Body of pancreas (tissue), 4 donors: Measurements from ENCODE around the gene VWF. TPM values are rescaled to one million over a fixed set of nuclear protein-coding genes. Genes with fewer than 3 reads are reported as not detected.

Source experiments
- ATAC-seq: fragments of 150-250 bp; one replicate; pipeline ENCODE4 v1.9.1; 2016
- DNase-seq, 4 donors: peaks; one replicate each; pipeline ENCODE4 v3.0.0-alpha.2; 2019
- H3K27ac ChIP-seq, 4 donors: fragments of 200-600 bp; sonication (generic); 1 replicate in 3 of 4; 2 replicates in 1 of 4; pipeline versions ENCODE4 v1.5.1 to v1.6.1; 2016 to 2019; ENCODE audit warnings: mild to moderate bottlenecking in 1 of 4, mixed read lengths in 1 of 4, moderate library complexity in 1 of 4
- H3K27me3 ChIP-seq, 2 donors: fragments of 200-600 bp; sonication (generic); one replicate each; pipeline ENCODE4 v1.6.0; 2016; ENCODE audit warnings: mild to moderate bottlenecking in 1 of 2
- H3K36me3 ChIP-seq, 2 donors: fragments of 200-600 bp; sonication (generic); replicated peaks in 1 of 2; 2 replicates each; pipeline ENCODE4 v1.5.1; 2016; ENCODE audit warnings: low read depth in 2 of 2; ENCODE audit not compliant: insufficient read depth in 1 of 2
- H3K4me1 ChIP-seq: fragments of 200-600 bp; sonication (generic); one replicate; pipeline ENCODE4 v1.6.0; 2016
- H3K4me3 ChIP-seq, 2 donors: fragments of 200-600 bp; sonication (generic); 1 replicate in 1 of 2; 2 replicates in 1 of 2; pipeline ENCODE4 v1.5.1; 2016 to 2019
- H3K9me3 ChIP-seq, 3 donors: fragments of 200-600 bp; sonication (generic); 1 replicate in 2 of 3; 2 replicates in 1 of 3; pipeline ENCODE4 v1.5.1; 2016
- CTCF ChIP-seq, 7 experiments: fragments of 450-650 bp in 4 of 7; fragments of 200-600 bp in 3 of 7; sonication (generic) in 3 of 7; IDR thresholded peaks; one replicate each; pipeline ENCODE4 v1.5.1; 2016 to 2019; ENCODE audit warnings: antibody characterized with exemption in 7 of 7
- POLR2A ChIP-seq, 3 donors: fragments of 450-650 bp; IDR thresholded peaks; one replicate each; pipeline ENCODE4 v1.6.1; 2016; ENCODE audit warnings: antibody characterized with exemption in 3 of 3, mild to moderate bottlenecking in 2 of 3
- WGBS, 2 donors: methylation state at CpG; one replicate each; pipeline ENCODE4 v1.1.5; 2017; 5-methylcytosine and 5-hydroxymethylcytosine counted together
- intact Hi-C: fragments of 100-400 bp; cut with DNase I; formaldehyde crosslinking; loops from one replicate; pipeline ENCODE4 v1.15.1; 2023
- total RNA-seq, 2 donors: library from RNA; depleted of rRNA; stranded (reverse); fragments of >200 nt; gene quantifications; one replicate each; pipeline ENCODE4 v1.1.0, GENCODE V29; 2016

The VWF gene
- total RNA-seq, 2 donors from 2014 or later: 76.1 to 78.1 TPM

- no peaks in the 10 kb centered on the region for H3K4me1 ChIP-seq
- 65 to 66% methylated on average over 5 to 7 of the region's 7 CpGs for WGBS, 2 donors
- intact Hi-C loops: no loop called here
- DNase-seq: no peak
- H3K9me3 ChIP-seq: no peaks in the 10 kb centered on the region
- TF ChIP-seq CTCF (IDR thresholded peaks at IDR 0.05) (no peak), POLR2A (IDR thresholded peaks at IDR 0.05) (no peak)
- H3K36me3 ChIP-seq: no peaks in the 10 kb centered on the region
- no peak for ATAC-seq
- H3K27me3 ChIP-seq: no peaks in the 10 kb centered on the region
- no peak overlapping the region for H3K4me3 ChIP-seq
- H3K27ac ChIP-seq: no peak overlapping the region
Observed at GRCh38 chr12:5908251-5908650, 216.2 kb downstream of the VWF start.

- no peak for DNase-seq
Observed at GRCh38 chr12:5907807-5908206, 216.7 kb downstream of the VWF start.

GRCh38 chr12:5905757-5906156 is 218.7 kb downstream of the VWF start:
- Histone ChIP-seq H3K36me3 (no peaks in the 10 kb centered on the region), H3K9me3 (no peaks in the 10 kb centered on the region), H3K4me1 (no peaks in the 10 kb centered on the region), H3K27me3 (no peaks in the 10 kb centered on the region), H3K27ac (no peak overlapping the region), H3K4me3 (no peak overlapping the region)
- TF ChIP-seq POLR2A (IDR thresholded peaks at IDR 0.05) (no peak), CTCF (IDR thresholded peaks at IDR 0.05) (no peak)
- WGBS, 2 donors: 58 to 85% methylated on average over 4 of the region's 4 CpGs
- intact Hi-C loops: no loop called here
- DNase-seq (no peak), ATAC-seq (no peak)

More at GRCh38 chr12:5907807-5908206, 216.7 kb downstream of the VWF start:
- no peak for ATAC-seq
- no peaks in the 10 kb centered on the region for H3K27me3 ChIP-seq
- H3K4me1 ChIP-seq: no peaks in the 10 kb centered on the region
- WGBS, 2 donors: 56 to 77% methylated on average over 7 to 10 of the region's 10 CpGs
- no peak overlapping the region for H3K27ac ChIP-seq
- H3K36me3 ChIP-seq: no peaks in the 10 kb centered on the region
- TF ChIP-seq POLR2A (IDR thresholded peaks at IDR 0.05) (no peak), CTCF (IDR thresholded peaks at IDR 0.05) (no peak)
- intact Hi-C loops: no loop called here
- H3K9me3 ChIP-seq: no peaks in the 10 kb centered on the region
- H3K4me3 ChIP-seq: no peak overlapping the region

- no peak for ATAC-seq
- Histone ChIP-seq H3K4me1 (no peaks in the 10 kb centered on the region), H3K27me3 (no peaks in the 10 kb centered on the region), H3K4me3 (no peak overlapping the region), H3K9me3 (no peaks in the 10 kb centered on the region), H3K36me3 (no peaks in the 10 kb centered on the region), H3K27ac (no peak overlapping the region)
- intact Hi-C loops: no loop called here
- DNase-seq: no peak
- TF ChIP-seq CTCF (IDR thresholded peaks at IDR 0.05) (no peak), POLR2A (IDR thresholded peaks at IDR 0.05) (no peak)
- WGBS, 2 donors: 44 to 45% methylated on average over 3 to 6 of the region's 6 CpGs
Observed at GRCh38 chr12:5904969-5905368, 219.5 kb downstream of the VWF start.

GRCh38 chr12:5904441-5904840 is 220.0 kb downstream of the VWF start:
- H3K27ac ChIP-seq: no peak overlapping the region
- H3K4me1 ChIP-seq: no peaks in the 10 kb centered on the region
- intact Hi-C loops: no loop called here
- no peak overlapping the region for H3K4me3 ChIP-seq
- no peak for ATAC-seq
- 49 to 72% methylated on average over 11 of the region's 11 CpGs for WGBS, 2 donors
- DNase-seq: no peak
- no peaks in the 10 kb centered on the region for H3K36me3 ChIP-seq
- no peaks in the 10 kb centered on the region for H3K27me3 ChIP-seq
- TF ChIP-seq POLR2A (IDR thresholded peaks at IDR 0.05) (no peak), CTCF (IDR thresholded peaks at IDR 0.05) (no peak)
- no peaks in the 10 kb centered on the region for H3K9me3 ChIP-seq
